HFFc6 (cell line): ENCODE results near the gene STYX. TPM values are rescaled to one million over a fixed set of nuclear protein-coding genes. Genes with fewer than 3 reads are reported as not detected.
A peak's percentile ranks its signal among the peaks of the same experiment; 100 is the strongest.
"Not testable (repeated sequence)": the region's sequence is repeated elsewhere in the genome, so short reads cannot be mapped to it uniquely, and the experiment has no call there.

Source experiments
- DNase-seq: peaks from one replicate; pipeline ENCODE4 v3.0.0-alpha.2; 2018
- H3K27ac Mint-ChIP-seq: 2 replicates; pipeline ENCODE4 v1.8.0; 2020; ENCODE audit warnings: mild to moderate bottlenecking, mixed read lengths
- H3K27me3 Mint-ChIP-seq: 2 replicates; pipeline ENCODE4 v1.8.0; 2021; ENCODE audit warnings: mild to moderate bottlenecking, moderate library complexity, mixed read lengths; ENCODE audit not compliant: insufficient read depth
- H3K36me3 Mint-ChIP-seq: 2 replicates; pipeline ENCODE4 v1.8.0; 2021; ENCODE audit warnings: low read depth, mixed read lengths
- H3K4me1 Mint-ChIP-seq: 2 replicates; pipeline ENCODE4 v1.8.0; 2020; ENCODE audit warnings: low read depth, mixed read lengths
- H3K4me3 Mint-ChIP-seq: 2 replicates; pipeline ENCODE4 v1.8.0; 2020; ENCODE audit warnings: mild to moderate bottlenecking, moderate library complexity, mixed read lengths
- H3K9me3 Mint-ChIP-seq: 2 replicates; pipeline ENCODE4 v1.8.0; 2020; ENCODE audit warnings: mild to moderate bottlenecking, mixed read lengths
- total RNA-seq, 6 experiments: library from RNA; stranded (reverse); fragmentation: NEBNext Ultra II Directional; extraction: Animal tissue kit (Norgen Biotek cat#: 25700); gene quantifications; 2 replicates in 1 of 6; 3 replicates in 5 of 6; pipeline ENCODE4 v1.2.3, GENCODE V29; 2021
- TF ChIP-seq, protein P1 (sequence below): fragments of 200-600 bp; sonication (generic); IDR thresholded peaks from 2 replicates; pipeline ENCODE4 v1.5.0; 2021; ENCODE audit warnings: antibody characterized with exemption, mild to moderate bottlenecking

The STYX gene
- total RNA-seq, 6 experiments from 2014 or later, result 19.3 to 24.7 (median 22.8) TPM

DNA sequence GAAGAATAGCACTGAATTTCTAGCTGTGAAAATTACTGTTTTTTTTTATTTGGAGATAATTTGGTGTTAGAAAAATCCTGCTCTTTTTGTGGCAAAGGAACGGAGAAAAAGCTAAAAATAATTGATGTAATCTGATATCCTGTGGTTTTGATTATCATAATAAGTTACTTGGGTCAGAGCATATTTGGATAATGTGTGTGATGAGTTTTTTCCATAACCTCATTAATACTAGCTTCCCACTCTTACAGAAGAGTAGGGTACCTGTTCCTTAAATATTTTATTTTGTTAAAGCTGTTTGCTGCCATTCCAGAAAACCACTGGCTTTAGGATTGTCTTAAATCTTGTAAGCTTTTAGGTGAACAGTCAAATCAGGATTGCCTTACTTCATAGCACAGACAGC, 18.3 kb upstream of the STYX start:
- Mint-ChIP-seq H3K27me3 (peaks cover 7% of the 10 kb centered on the region), H3K27ac (peak overlapping the region; percentile 55), H3K4me1 (peaks cover 50% of the 10 kb centered on the region), H3K36me3 (peaks cover 68% of the 10 kb centered on the region), H3K4me3 (0 out of 2 replicates have a peak overlapping the region, but pooled peaks have one; percentile 45), H3K9me3 (no peaks in the 10 kb centered on the region)
- no peak for DNase-seq
- TF ChIP-seq, protein P1, sequence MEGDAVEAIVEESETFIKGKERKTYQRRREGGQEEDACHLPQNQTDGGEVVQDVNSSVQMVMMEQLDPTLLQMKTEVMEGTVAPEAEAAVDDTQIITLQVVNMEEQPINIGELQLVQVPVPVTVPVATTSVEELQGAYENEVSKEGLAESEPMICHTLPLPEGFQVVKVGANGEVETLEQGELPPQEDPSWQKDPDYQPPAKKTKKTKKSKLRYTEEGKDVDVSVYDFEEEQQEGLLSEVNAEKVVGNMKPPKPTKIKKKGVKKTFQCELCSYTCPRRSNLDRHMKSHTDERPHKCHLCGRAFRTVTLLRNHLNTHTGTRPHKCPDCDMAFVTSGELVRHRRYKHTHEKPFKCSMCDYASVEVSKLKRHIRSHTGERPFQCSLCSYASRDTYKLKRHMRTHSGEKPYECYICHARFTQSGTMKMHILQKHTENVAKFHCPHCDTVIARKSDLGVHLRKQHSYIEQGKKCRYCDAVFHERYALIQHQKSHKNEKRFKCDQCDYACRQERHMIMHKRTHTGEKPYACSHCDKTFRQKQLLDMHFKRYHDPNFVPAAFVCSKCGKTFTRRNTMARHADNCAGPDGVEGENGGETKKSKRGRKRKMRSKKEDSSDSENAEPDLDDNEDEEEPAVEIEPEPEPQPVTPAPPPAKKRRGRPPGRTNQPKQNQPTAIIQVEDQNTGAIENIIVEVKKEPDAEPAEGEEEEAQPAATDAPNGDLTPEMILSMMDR, result no peak

DNA sequence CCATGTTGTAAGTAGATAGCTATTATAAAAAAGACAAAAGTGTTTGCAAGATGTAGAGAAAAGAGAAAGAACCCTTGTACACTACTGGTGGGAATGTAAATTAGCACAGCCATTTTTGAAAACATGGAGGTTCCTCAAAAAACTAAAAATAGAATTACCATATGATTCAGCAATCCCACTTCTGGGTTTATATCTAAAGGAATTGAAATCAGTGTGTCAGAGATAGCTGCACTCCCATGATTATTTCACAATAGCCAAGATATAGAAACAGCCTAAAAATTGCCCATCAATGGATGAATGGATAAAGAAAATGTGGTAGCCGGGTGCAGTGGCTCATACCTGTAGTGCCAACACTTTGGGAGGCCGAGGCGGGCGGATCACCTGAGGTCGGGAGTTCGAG, 13.8 kb upstream of the STYX start:
- Mint-ChIP-seq H3K36me3 (peaks cover 44% of the 10 kb centered on the region), H3K27ac (no peak overlapping the region), H3K4me1 (peaks cover 11% of the 10 kb centered on the region), H3K9me3 (no peaks in the 10 kb centered on the region), H3K27me3 (no peaks in the 10 kb centered on the region), H3K4me3 (no peak overlapping the region)
- no peak for DNase-seq
- TF ChIP-seq, protein P1, result no peak

DNA sequence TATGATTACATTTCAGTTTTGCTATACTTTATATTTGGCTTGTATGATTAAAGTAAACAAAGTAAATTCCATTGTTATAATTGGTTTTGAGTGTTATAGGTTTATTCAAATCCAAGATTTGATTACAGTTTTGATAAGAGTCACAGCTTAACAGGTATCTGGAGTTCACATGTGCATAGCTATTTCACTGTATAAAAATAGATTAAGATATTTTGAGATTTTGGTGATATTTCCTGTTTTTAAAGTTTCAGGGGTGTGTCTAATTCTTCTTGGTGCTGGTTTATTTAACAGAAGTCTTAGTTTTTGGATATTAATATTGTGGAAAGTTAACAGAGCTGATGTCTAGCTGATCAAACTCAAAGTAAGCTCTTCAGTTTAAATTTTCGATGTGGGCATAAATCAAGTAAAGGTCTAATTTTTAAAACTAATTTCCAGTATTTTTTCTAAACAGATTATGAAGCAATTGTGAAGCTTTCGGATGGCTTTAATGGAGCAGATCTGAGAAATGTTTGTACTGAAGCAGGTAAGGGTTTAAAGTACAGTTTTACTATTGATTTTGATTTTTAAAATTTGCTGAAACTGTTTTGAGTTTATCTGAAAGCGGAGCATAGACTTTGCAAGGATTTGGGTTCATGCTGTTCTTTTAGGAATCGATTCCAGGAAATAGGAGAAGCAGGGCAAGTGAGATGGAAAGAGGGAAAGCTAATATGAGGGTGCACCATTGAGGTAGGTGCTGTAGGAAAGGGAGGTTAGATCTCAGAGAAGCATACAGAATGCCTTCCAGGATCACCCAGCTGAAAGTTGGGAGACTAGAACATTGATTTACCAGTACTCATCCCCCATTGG, 6.2 kb upstream of the STYX start:
- no peak for DNase-seq
- Mint-ChIP-seq H3K27ac (no peak overlapping the region), H3K9me3 (no peaks in the 10 kb centered on the region), H3K4me3 (no peak overlapping the region), H3K27me3 (no peaks in the 10 kb centered on the region), H3K4me1 (peaks cover 4% of the 10 kb centered on the region; the same call in 1 of the 2 replicates), H3K36me3 (peaks cover 31% of the 10 kb centered on the region)
- TF ChIP-seq, protein P1, result no peak

DNA sequence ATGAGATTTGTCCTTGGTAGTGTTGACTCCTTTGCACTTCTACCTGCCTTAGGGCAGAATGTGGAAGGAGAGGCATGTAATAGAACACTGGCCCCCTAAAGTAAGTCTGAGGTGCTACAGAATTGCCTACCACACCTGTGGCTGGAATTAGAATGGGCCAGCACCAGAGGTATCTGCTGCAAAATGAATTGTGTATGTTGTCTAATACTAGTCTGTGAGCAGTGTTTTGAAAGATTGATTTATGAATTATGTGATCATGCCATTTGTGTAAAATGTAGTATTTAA, 5.7 kb upstream of the STYX start:
- Mint-ChIP-seq H3K4me1 (peaks cover 6% of the 10 kb centered on the region; the same call in 1 of the 2 replicates), H3K27me3 (no peaks in the 10 kb centered on the region), H3K27ac (no peak overlapping the region), H3K36me3 (peaks cover 27% of the 10 kb centered on the region), H3K9me3 (no peaks in the 10 kb centered on the region), H3K4me3 (no peak overlapping the region)
- TF ChIP-seq, protein P1, result no peak
- no peak for DNase-seq

DNA sequence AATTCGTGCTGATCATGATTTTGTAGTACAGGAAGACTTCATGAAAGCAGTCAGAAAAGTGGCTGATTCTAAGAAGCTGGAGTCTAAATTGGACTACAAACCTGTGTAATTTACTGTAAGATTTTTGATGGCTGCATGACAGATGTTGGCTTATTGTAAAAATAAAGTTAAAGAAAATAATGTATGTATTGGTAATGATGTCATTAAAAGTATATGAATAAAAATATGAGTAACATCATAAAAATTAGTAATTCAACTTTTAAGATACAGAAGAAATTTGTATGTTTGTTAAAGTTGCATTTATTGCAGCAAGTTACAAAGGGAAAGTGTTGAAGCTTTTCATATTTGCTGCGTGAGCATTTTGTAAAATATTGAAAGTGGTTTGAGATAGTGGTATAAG, 2.5 kb upstream of the STYX start:
- not testable (repeated sequence) for DNase-seq, H3K27me3 Mint-ChIP-seq, H3K27ac Mint-ChIP-seq, H3K4me3 Mint-ChIP-seq, H3K9me3 Mint-ChIP-seq
- Mint-ChIP-seq H3K36me3 (peaks cover 12% of the 10 kb centered on the region), H3K4me1 (peaks cover 17% of the 10 kb centered on the region)

DNA sequence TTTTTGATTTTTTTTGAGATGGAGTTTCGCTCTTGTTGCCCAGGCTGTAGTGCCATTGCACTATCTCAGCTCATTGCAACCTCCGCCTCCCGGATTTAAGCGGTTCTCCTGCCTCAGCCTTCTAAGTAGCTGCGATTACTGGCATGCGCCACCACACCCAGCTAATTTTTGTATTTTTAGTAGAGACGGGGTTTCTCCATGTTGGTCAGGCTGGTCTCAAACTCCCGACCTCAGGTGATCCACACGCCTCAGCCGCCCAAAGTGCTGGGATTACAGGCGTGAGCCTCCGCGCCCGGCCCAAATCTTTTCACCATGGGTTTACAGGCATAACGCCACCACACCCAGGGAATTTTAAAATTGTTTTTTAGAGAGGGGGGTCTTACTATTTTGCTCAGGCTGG, 931 bp upstream of the STYX start:
- not testable (repeated sequence) for H3K27me3 Mint-ChIP-seq, H3K27ac Mint-ChIP-seq, DNase-seq, H3K9me3 Mint-ChIP-seq
- H3K4me3 Mint-ChIP-seq, result peak overlapping the region; percentile 26; the same call in 1 of the 2 replicates
- H3K4me1 Mint-ChIP-seq, result peaks cover 24% of the 10 kb centered on the region
- H3K36me3 Mint-ChIP-seq, result peaks cover 24% of the 10 kb centered on the region
